ENCODE data around the gene FGGY.

DNA sequence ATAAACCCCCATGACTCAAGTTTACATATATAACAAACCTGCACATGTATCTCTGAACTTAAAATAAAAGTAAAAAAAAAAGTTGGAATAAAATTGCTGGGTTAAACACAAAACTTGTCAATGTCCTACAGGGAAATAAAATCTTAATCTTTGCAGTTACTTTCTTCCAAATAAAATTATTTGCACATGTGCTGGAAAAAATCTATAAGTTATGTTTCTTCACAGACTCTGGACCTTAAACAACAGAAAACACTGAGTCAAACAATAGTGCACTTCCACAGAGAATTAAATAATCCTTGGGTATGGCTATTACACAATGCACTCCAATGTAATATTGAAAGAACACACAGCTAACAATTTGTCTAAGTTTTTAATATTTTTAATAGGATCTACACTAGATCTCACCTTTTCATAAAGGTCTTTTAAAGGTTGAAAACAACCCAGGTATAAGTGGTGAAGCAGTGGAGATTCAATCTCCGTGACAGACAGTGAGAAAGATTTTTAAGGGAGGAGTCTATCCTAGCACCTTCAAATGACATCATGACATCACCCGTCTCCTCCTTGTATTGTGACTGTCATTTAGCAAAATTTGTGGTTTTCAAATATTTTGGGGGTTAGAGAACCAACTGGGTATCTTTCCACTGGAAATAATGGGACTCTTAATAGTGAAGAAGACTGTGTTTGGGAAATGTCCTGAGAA is 25.2 kb upstream of the FGGY start:
- TF ChIP-seq, protein P1, sequence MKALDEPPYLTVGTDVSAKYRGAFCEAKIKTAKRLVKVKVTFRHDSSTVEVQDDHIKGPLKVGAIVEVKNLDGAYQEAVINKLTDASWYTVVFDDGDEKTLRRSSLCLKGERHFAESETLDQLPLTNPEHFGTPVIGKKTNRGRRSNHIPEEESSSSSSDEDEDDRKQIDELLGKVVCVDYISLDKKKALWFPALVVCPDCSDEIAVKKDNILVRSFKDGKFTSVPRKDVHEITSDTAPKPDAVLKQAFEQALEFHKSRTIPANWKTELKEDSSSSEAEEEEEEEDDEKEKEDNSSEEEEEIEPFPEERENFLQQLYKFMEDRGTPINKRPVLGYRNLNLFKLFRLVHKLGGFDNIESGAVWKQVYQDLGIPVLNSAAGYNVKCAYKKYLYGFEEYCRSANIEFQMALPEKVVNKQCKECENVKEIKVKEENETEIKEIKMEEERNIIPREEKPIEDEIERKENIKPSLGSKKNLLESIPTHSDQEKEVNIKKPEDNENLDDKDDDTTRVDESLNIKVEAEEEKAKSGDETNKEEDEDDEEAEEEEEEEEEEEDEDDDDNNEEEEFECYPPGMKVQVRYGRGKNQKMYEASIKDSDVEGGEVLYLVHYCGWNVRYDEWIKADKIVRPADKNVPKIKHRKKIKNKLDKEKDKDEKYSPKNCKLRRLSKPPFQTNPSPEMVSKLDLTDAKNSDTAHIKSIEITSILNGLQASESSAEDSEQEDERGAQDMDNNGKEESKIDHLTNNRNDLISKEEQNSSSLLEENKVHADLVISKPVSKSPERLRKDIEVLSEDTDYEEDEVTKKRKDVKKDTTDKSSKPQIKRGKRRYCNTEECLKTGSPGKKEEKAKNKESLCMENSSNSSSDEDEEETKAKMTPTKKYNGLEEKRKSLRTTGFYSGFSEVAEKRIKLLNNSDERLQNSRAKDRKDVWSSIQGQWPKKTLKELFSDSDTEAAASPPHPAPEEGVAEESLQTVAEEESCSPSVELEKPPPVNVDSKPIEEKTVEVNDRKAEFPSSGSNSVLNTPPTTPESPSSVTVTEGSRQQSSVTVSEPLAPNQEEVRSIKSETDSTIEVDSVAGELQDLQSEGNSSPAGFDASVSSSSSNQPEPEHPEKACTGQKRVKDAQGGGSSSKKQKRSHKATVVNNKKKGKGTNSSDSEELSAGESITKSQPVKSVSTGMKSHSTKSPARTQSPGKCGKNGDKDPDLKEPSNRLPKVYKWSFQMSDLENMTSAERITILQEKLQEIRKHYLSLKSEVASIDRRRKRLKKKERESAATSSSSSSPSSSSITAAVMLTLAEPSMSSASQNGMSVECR (CRISPR knock-in tag; IDR thresholded peaks at IDR 0.05; ENCODE audit: borderline replicate concordance) = no peak
- TF ChIP-seq, protein P2, sequence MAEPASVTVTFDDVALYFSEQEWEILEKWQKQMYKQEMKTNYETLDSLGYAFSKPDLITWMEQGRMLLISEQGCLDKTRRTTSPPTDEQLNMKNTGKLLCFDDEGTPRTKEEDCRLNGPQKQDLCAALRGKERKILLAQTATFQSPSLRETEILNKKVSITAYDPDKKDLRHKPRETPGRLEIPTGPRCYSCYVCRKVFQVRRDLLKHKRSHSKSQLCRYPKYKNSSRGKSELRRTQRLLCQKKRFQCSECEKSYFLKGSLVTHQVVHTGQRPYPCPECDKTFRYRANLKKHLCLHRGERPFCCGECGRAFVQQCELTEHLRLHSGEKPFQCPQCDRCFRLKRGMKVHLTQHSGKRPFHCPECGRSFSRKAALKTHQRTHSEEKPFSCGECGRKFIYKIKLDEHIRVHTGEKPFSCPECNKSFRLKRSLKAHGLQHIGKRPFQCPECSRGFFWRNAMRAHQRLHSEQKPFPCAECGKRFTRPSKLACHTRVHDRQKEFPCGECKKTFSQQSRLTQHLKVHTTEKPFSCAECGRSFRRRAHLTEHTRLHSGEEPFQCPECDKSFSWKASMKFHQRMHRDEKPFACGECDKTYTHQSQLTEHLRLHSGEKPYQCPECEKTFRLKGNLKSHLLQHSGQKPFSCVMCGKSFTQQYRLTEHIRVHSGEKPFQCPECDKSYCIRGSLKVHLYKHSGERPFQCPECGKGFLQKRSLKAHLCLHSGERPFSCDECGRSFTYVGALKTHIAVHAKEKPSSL (CRISPR knock-in tag; conservative IDR thresholded peaks at IDR 0.05) = no peak
- TF ChIP-seq, protein P3, sequence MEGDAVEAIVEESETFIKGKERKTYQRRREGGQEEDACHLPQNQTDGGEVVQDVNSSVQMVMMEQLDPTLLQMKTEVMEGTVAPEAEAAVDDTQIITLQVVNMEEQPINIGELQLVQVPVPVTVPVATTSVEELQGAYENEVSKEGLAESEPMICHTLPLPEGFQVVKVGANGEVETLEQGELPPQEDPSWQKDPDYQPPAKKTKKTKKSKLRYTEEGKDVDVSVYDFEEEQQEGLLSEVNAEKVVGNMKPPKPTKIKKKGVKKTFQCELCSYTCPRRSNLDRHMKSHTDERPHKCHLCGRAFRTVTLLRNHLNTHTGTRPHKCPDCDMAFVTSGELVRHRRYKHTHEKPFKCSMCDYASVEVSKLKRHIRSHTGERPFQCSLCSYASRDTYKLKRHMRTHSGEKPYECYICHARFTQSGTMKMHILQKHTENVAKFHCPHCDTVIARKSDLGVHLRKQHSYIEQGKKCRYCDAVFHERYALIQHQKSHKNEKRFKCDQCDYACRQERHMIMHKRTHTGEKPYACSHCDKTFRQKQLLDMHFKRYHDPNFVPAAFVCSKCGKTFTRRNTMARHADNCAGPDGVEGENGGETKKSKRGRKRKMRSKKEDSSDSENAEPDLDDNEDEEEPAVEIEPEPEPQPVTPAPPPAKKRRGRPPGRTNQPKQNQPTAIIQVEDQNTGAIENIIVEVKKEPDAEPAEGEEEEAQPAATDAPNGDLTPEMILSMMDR (IDR thresholded peaks at IDR 0.05) = no peak
- TF ChIP-seq, protein P4, sequence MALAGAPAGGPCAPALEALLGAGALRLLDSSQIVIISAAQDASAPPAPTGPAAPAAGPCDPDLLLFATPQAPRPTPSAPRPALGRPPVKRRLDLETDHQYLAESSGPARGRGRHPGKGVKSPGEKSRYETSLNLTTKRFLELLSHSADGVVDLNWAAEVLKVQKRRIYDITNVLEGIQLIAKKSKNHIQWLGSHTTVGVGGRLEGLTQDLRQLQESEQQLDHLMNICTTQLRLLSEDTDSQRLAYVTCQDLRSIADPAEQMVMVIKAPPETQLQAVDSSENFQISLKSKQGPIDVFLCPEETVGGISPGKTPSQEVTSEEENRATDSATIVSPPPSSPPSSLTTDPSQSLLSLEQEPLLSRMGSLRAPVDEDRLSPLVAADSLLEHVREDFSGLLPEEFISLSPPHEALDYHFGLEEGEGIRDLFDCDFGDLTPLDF (CRISPR knock-in tag; IDR thresholded peaks at IDR 0.05) = no peak
- no peak for TF ChIP-seq PRRX2 (CRISPR knock-in tag; IDR thresholded peaks at IDR 0.05)
- TF ChIP-seq MYBL2 (CRISPR knock-in tag; IDR thresholded peaks at IDR 0.05) = no peak
- no peak for TF ChIP-seq NFATC4 (CRISPR knock-in tag; IDR thresholded peaks at IDR 0.05)
- TF ChIP-seq ZNF416 (CRISPR knock-in tag; IDR thresholded peaks at IDR 0.05) = no peak
- no peak for TF ChIP-seq SP1 (CRISPR knock-in tag; conservative IDR thresholded peaks at IDR 0.05)
- no peak for TF ChIP-seq ATF1 (CRISPR knock-in tag; IDR thresholded peaks at IDR 0.05)
- no peak for TF ChIP-seq SMAD4 (CRISPR knock-in tag; IDR thresholded peaks at IDR 0.05)
- TF ChIP-seq, protein P5, sequence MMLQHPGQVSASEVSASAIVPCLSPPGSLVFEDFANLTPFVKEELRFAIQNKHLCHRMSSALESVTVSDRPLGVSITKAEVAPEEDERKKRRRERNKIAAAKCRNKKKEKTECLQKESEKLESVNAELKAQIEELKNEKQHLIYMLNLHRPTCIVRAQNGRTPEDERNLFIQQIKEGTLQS (CRISPR knock-in tag; conservative IDR thresholded peaks at IDR 0.05) = no peak
- no peak for TF ChIP-seq JUN (CRISPR knock-in tag; IDR thresholded peaks at IDR 0.05)
- TF ChIP-seq, protein P6, sequence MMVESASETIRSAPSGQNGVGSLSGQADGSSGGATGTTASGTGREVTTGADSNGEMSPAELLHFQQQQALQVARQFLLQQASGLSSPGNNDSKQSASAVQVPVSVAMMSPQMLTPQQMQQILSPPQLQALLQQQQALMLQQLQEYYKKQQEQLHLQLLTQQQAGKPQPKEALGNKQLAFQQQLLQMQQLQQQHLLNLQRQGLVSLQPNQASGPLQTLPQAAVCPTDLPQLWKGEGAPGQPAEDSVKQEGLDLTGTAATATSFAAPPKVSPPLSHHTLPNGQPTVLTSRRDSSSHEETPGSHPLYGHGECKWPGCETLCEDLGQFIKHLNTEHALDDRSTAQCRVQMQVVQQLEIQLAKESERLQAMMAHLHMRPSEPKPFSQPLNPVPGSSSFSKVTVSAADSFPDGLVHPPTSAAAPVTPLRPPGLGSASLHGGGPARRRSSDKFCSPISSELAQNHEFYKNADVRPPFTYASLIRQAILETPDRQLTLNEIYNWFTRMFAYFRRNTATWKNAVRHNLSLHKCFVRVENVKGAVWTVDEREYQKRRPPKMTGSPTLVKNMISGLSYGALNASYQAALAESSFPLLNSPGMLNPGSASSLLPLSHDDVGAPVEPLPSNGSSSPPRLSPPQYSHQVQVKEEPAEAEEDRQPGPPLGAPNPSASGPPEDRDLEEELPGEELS (CRISPR knock-in tag; IDR thresholded peaks at IDR 0.05) = no peak

Data from WTC11 (cell line).